Middle frontal gyrus (tissue), 1 donor: ENCODE measurements around the gene CD200R1L.
"Not testable (repeated sequence)": the region's sequence is repeated elsewhere in the genome, so short reads cannot be mapped to it uniquely, and the experiment has no call there.

ENCODE experiments used
- DNase-seq: peaks from one replicate; pipeline ENCODE4 v3.0.0-alpha.2; 2015; ENCODE audit warnings: low spot score; ENCODE audit errors: extremely low spot score

The CD200R1L gene

GRCh38 chr3:112846764-112847163 is at the start of gene CD200R1L:
TSS of gene CD200R1L (minus strand) at chr3:112846864. CDS start at chr3:112829367, 17,497 bp downstream.
- DNase-seq, result no peak

DNA sequence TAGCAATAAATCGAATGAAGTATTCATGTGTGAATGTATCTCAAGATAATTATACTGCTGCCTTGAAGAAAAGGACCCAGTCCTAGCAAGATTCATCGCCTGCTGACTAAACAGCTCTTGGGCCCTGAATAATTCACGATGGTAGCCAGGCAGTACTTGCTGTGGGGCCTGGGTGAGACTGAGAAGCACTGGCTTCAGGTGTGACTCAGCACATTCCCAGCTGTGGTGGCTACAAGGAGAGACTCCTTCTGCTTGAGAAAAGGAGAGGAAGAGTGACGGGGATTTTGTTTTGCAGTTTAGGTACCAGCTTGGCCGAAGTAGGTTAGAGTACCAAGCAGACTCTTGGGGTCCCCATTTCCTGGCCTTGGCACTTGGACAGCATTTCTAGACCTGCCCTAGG is 47.6 kb upstream of the CD200R1L start:
- DNase-seq, result no peak

GRCh38 chr3:112889357-112889756 is 42.7 kb upstream of the CD200R1L start:
- no peak for DNase-seq

DNA sequence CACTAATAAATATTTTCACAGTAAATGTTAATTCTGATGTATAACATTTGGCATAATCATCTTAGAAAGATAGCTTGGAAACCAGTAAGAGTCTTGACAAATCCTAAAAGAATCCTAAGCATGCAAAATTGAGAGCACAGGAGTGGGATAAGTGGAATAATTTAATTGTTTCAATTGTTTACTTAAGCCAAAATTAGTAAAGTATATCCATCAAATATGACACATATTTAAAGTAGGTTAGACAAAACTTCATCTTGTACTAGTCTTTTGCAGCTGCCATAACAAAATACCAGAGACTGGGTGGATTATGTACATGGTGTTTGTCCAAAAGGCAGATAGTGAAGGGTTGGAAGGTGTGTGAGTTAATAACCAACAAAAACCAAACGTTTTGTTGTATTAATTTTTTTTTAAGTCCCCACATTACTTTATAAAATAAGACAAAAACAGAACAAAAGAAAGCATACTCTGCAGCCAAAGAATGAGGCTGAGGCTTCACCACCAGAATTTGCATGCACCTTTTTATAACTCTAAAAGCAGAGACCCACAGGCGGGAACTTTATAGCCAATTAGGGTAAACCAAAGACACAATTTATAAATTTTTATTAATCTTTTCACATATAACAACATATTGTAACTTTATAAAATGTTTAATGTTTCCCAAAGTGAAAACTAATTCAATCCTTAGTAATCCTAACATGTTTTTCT is 41.9 kb upstream of the CD200R1L start:
- no peak for DNase-seq

DNA sequence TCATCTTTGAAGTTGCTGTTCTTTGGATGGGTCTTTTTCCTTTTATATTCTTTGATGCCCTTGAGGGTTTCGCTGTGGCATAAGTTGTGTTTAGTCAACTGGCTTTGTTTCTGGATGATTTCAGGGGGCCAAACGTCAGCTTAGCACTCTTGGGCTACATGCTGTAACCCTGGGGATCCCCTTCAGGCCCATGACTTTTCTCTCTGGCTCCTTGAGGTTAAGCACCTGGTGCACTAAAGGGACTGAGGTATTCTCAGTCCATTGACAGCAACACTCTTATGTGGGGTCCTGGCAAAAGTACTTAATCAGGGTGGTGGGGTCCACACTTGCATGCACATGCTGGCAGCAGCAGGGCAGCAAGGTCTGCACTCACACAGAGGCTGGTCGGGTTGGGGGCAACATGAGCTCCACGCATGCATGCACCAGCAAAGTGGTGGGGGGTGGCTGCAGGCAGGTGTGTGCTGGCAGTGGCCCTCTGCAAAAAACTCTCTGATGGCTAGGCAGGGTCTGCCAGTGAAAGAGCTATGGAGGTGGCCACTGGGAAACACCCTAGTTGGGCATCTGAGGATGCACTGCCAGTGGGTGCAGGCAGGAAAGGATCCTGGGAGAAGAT is 38.1 kb upstream of the CD200R1L start:
- DNase-seq, result no peak

GRCh38 chr3:112881891-112882290 is 35.2 kb upstream of the CD200R1L start:
- no peak for DNase-seq

- DNase-seq, result no peak
Measured at GRCh38 chr3:112875561-112875960, 28.9 kb upstream of the CD200R1L start.

DNA sequence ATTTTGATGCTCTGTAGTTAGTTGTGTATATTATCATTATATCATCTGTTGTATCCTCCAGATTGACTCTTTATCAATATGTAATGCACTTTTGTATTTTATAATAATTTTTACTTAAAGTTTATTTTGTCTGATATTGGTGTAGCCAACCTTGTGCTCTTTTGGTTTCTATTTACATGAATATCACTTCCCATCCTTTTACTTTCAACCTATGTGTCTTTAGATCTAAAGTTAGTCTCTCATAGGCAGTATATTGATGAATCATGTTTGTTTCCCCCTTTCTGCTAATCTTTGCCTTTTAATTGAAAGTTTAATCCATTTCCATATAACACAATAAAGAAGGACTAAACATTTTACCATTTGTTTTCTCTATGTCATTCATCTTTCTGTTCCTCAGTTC is 28.1 kb upstream of the CD200R1L start:
- DNase-seq, result no peak

- DNase-seq, result no peak
Measured at GRCh38 chr3:112873632-112874031, 27.0 kb upstream of the CD200R1L start.

GRCh38 chr3:112871735-112872134 is 25.1 kb upstream of the CD200R1L start:
- no peak for DNase-seq

GRCh38 chr3:112865757-112866156 is 19.1 kb upstream of the CD200R1L start:
- DNase-seq, result no peak

GRCh38 chr3:112860898-112861297 is 14.2 kb upstream of the CD200R1L start:
- no peak for DNase-seq

GRCh38 chr3:112858410-112859069 is 11.9 kb upstream of the CD200R1L start:
- DNase-seq, result no peak

DNA sequence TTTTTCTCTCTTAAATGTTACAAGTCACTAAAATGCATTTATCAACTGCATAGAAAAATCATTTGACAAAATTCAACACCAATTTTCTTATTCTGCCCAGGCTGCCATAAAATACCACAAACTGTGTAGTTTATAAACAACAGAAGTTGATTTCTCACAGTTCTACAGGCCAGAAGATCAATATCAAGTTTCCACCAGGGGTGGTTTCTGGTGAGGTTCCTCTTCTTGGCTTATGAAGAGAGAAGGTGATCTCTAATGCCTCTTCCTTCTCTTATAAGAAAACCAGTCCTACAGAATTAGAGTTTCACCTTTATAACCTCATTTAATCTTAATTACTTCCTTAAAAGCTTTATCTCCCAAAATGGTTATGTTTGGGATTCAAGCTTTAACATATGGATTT is 10.9 kb upstream of the CD200R1L start:
- DNase-seq, result no peak

DNA sequence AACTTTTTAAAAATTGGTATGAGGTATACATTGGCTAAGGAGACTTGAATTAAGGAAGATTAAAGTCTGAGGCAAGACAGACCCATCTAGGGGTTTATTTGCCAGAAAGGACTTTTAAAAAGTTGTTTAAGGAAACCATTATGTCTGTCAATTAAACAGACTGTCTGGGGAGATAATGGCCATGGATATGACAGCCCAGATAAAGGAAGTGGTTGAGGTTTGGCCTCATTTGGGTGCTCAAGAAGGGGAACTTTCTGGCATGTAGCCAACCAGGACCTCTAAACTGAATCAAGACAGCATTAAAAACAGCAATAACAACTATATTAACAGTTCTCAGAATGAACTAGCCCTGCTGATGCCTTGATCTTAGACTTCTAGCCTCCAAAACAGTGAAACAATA is 9.9 kb upstream of the CD200R1L start:
- no peak for DNase-seq

- DNase-seq, result no peak
Measured at GRCh38 chr3:112855883-112856282, 9.2 kb upstream of the CD200R1L start.

- not testable (repeated sequence) for DNase-seq
Measured at GRCh38 chr3:112855074-112855473, 8.4 kb upstream of the CD200R1L start.

- no peak for DNase-seq
Measured at GRCh38 chr3:112848196-112848595, 1.5 kb upstream of the CD200R1L start.

DNA sequence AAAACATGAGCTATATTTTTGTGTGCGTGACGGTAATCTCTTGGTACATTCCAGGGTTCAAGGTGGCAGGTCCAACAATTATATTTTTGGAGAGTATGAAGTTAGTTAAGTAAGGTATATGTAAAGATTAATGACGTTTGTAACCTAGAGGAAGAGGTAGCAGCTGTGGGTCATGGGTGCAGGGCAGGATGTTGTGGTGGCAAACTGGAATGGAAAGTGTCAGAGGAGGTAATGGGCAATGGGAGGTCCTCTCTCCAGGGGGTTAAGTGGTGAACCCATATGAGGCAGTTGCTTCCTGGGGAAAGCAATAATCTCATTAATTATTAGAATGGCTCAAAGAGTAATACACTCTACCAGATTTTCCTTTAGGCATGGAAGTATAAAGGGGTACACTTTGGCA is 1.0 kb upstream of the CD200R1L start:
- DNase-seq, result no peak

GRCh38 chr3:112845772-112846171 is 892 bp downstream of the CD200R1L start:
- no peak for DNase-seq

- no peak for DNase-seq
Measured at GRCh38 chr3:112829046-112829445, 17.6 kb downstream of the CD200R1L start.
